ENCODE results near the gene RAPGEF1.

- no peak for TF ChIP-seq POLR2A (IDR thresholded peaks at IDR 0.05; ENCODE audit: low read length)
- TF ChIP-seq GATA1 (IDR thresholded peaks at IDR 0.05; ENCODE audit: low read depth, low read length) = no peak
These were observed 36.2 kb upstream of the RAPGEF1 start for GRCh38 chr9:131776036-131776435.
